HUES64 (cell line): ENCODE data around the gene CES3.
"Not testable (repeated sequence)": the region's sequence is repeated elsewhere in the genome, so short reads cannot be mapped to it uniquely, and the experiment has no call there.

Source experiments
- H3K27ac ChIP-seq: 2 replicates; pipeline ENCODE4 v1.7.0; 2013; ENCODE audit warnings: low read depth, low read length, inconsistent platforms
- H3K27me3 ChIP-seq: 2 replicates; pipeline ENCODE4 v1.6.1; 2013; ENCODE audit warnings: mild to moderate bottlenecking, low read length; ENCODE audit not compliant: insufficient read depth
- H3K36me3 ChIP-seq: 2 replicates; pipeline ENCODE4 v1.6.1; 2013; ENCODE audit warnings: mild to moderate bottlenecking, low read length; ENCODE audit not compliant: insufficient read depth
- H3K4me1 ChIP-seq: 2 replicates; pipeline ENCODE4 v1.6.1; 2013; ENCODE audit warnings: mild to moderate bottlenecking, low read length, moderate library complexity; ENCODE audit not compliant: insufficient read depth
- H3K4me3 ChIP-seq: 2 replicates; pipeline ENCODE4 v1.5.1; 2013; ENCODE audit warnings: mild to moderate bottlenecking, low read length, moderate library complexity
- H3K9ac ChIP-seq: 2 replicates; pipeline ENCODE4 v1.6.1; 2013; ENCODE audit warnings: mild to moderate bottlenecking, low read depth, low read length
- H3K9me3 ChIP-seq: 2 replicates; pipeline ENCODE4 v1.6.1; 2013; ENCODE audit warnings: low read depth, low read length; ENCODE audit not compliant: insufficient read depth
- WGBS: fragments of 150-250, 120-280 bp; methylation state at CpG from one replicate; pipeline ENCODE4 v1.1.7; 2013; ENCODE audit warnings: missing lambda C conversion rate; 5-methylcytosine and 5-hydroxymethylcytosine counted together

The CES3 gene

DNA sequence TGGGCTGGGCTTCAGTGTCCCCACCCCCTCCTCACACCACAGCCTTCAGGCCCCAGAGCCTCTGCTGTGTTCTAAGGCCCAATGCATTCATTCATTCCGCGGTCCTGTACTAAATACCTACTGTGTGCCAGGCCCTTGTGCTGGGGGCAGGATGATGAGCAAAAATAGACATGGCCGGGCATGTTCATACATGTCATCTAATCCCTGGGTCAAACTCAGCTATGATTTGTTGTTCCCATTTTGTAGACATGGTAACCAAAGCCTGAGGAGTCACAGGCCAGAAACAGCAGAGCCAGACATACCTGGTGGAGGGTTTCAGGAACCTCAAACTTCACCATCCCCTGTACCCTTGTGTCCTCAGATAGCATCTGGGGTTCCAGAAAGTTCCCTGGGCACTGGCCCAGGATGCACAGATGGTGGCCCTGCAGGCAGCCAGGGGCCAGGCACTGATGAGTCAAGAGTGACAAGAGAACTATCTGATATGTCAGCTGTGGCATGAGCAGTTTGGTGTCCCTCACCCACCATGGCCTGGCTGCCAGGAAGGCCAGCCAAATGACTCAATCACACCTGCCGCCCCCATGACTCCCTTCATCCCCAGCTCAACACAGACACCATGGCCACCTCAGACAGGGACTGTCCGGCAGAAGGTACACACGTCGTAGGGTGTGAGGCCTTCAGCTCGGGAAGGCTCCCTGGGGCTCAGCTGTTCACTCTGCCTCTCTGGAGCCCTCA, 33.0 kb upstream of the CES3 start:
- H3K27me3 ChIP-seq = peaks cover 48% of the 10 kb centered on the region
- no peak overlapping the region for H3K27ac ChIP-seq
- H3K9me3 ChIP-seq = no peaks in the 10 kb centered on the region
- no peaks in the 10 kb centered on the region for H3K36me3 ChIP-seq
- H3K9ac ChIP-seq = no peak overlapping the region
- no peak overlapping the region for H3K4me3 ChIP-seq
- 92% methylated on average over 8 of the region's 8 CpGs for WGBS
- 0 out of 2 replicates have a peak, but pooled peaks cover 4% of the 10 kb centered on the region for H3K4me1 ChIP-seq

DNA sequence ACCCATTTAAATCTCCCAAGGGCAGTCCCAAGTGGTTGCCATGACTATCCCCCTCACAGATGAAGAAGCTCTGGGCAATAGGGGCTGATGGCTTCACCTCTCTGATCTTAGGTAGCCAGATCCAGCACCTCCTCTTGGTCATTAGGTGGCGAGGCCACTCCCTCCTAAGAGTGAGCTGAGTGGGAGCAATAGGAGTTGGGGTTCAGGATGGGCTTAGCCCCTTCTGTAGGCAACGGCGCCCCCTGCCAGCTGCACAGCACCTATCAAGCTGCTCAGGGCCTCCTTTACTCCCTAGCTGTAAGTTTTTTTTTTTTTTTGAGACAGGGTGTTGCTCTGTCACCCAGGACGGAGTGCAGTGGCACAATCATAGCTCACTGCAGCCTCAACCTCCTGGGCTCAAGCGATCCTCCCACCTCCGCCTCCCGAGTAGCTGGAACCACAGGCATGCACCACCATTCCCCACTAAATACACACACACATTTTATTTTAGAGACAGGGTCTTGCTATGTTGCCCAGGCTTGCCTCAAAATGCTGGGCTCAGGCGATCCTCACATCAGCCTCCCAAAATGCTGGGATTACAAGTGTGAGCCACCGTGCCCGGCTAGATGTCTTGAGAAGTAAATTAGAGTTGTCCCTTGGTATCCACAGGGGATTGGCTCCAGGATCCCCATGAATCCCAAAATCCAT, 32.2 kb upstream of the CES3 start:
- Histone ChIP-seq H3K4me3 (no peak overlapping the region), H3K9ac (no peak overlapping the region), H3K4me1 (peaks cover 8% of the 10 kb centered on the region; the same call in 1 of the 2 replicates), H3K27me3 (peaks cover 40% of the 10 kb centered on the region), H3K27ac (no peak overlapping the region), H3K9me3 (no peaks in the 10 kb centered on the region), H3K36me3 (no peaks in the 10 kb centered on the region)
- 90% methylated on average over 10 of the region's 10 CpGs for WGBS

DNA sequence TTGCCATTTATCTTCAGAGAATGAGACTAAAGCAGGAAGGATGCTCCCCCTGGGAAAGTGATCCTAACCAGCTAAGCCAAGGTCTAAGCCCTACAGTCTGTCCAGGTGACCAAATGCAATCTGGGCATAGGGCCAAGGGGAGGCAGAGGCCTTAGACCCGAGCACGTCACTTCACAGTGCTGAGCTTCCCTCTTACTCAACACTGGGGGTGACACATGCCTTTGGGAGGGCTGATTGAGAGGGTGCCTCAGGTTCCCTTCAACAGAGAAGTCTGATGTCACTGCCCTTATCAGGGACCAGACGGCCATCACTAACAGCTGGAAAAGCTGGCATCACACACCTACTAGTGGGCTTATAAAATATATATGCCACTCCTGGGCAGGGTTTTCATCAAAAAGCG, 30.9 kb upstream of the CES3 start:
- peaks cover 8% of the 10 kb centered on the region; the same call in 1 of the 2 replicates for H3K4me1 ChIP-seq

DNA sequence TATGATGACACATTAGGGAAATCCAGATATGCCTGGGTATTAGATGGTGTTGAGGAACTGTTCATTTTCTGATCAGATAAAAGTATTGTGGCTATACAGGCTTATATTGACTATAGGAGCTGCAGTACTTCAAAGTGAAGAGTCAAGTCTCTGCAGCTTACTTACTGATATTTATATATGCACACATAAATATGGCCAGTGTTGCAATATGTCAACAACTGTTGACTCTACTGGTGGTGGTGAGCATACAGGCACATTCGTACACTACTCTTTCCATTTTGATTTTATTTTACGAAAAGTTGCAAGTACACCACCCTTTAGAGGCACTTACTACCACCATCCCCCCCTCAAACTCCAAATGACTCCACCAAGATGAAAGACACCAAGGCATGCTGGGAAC, 29.4 kb upstream of the CES3 start:
- H3K9ac ChIP-seq = no peak overlapping the region
- H3K36me3 ChIP-seq = no peaks in the 10 kb centered on the region
- H3K9me3 ChIP-seq = no peaks in the 10 kb centered on the region
- WGBS = 94% methylated on average over 2 of the region's 2 CpGs
- H3K4me3 ChIP-seq = no peak overlapping the region
- H3K27ac ChIP-seq = no peak overlapping the region
- peaks cover 8% of the 10 kb centered on the region; the same call in 1 of the 2 replicates for H3K4me1 ChIP-seq
- peaks cover 25% of the 10 kb centered on the region for H3K27me3 ChIP-seq

More for the DNA sequence above, 30.9 kb upstream of the CES3 start:
- H3K4me3 ChIP-seq = no peak overlapping the region
- H3K9me3 ChIP-seq = no peaks in the 10 kb centered on the region
- H3K36me3 ChIP-seq = no peaks in the 10 kb centered on the region
- H3K27ac ChIP-seq = no peak overlapping the region
- H3K9ac ChIP-seq = no peak overlapping the region
- 81% methylated on average over 4 of the region's 4 CpGs for WGBS
- H3K27me3 ChIP-seq = peaks cover 30% of the 10 kb centered on the region

DNA sequence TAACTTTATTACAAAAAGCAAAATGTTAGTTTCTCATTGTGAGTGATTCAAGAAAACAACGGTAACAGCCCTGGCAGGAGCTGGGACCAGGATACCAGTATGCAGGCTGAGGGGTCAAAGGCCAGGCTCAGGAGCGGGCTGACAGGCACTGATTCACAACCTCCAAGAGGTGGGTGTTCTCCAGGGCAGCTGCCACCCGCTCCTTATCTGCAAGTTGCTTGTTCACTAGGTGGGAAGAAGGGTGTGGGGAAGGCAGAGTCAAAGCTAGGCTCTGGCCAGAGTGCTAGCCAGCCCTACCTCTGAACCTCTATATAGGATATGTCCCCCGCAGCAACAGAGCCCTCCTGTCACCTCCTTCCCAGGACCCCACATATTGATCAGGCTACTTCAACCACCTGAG, 29.0 kb upstream of the CES3 start:
- H3K4me3 ChIP-seq = no peak overlapping the region
- peaks cover 21% of the 10 kb centered on the region for H3K27me3 ChIP-seq
- no peaks in the 10 kb centered on the region for H3K36me3 ChIP-seq
- H3K9ac ChIP-seq = no peak overlapping the region
- H3K4me1 ChIP-seq = peaks cover 8% of the 10 kb centered on the region; the same call in 1 of the 2 replicates
- WGBS = 93% methylated on average over 4 of the region's 4 CpGs
- H3K27ac ChIP-seq = no peak overlapping the region
- H3K9me3 ChIP-seq = no peaks in the 10 kb centered on the region

DNA sequence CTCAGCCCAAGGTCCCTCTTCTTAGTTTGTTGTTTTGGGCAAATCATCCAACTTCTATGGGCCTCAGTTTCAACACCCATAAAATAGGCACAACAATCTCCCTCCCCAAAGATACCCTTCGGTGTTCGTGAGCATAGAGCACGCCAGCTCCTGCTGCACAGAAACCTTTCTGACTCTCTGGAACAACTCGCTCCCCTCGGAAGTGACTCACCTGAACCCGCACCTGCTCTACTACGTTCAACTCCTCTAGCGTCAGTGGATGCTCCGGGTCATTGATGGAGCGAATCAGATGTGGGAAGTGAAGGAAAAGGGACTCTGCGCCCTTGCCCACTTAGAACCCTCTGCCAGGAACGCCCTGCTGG, 27.3 kb upstream of the CES3 start:
- WGBS = 6% methylated on average over 12 of the region's 12 CpGs
- Histone ChIP-seq H3K36me3 (no peaks in the 10 kb centered on the region), H3K27me3 (peaks cover 13% of the 10 kb centered on the region), H3K27ac (no peak overlapping the region), H3K9ac (peak overlapping the region; percentile 75), H3K4me3 (peak overlapping the region; percentile 86), H3K4me1 (peaks cover 4% of the 10 kb centered on the region; the same call in 1 of the 2 replicates), H3K9me3 (no peaks in the 10 kb centered on the region)

DNA sequence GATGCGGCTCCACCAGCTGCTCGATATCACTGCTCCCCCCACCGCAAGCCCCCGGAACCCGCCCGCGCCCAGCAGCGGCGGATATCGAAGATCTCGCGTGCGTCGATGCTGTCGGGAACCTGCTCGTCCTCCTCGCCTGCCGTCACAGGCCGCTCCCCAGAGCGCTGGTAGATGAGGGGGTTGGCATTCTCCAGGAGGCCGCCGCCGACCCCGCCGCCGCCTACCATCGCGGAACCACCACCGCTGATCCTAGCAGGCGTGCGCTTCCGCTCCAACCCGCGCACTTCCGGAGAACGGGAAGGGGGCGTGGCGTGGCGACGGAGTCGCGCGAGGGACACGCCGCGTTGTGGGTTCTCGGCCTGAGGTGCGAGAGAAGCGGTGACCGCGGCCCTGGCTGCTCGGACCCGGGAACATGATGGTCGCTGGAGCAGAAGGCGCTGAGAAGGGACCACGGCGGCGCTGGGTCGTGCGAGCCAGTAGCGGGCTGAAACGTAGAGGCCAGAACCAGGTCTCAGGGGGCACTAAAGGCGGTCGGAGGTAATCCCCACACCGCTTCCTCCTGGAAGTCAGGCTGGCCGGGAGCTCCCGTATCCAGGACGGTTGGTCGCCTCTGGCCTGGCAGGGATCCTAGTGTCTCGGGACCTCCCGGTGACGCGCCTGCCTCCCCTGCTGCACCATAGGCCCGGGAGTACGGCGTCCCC, 26.8 kb upstream of the CES3 start, which contains the start of gene CIAO2B:
Gene CIAO2B, minus strand, starts transcription at position 265 of the 701 bp plus-strand sequence. Its CDS starts 38 bp downstream, at position 227.
- Histone ChIP-seq H3K27me3 (peaks cover 13% of the 10 kb centered on the region), H3K4me3 (peak within 1 kb of the TSS; percentile 86), H3K9me3 (no peaks in the 10 kb centered on the region), H3K36me3 (0 out of 2 replicates have a peak, but pooled peaks cover 2% of the 10 kb centered on the region), H3K4me1 (peaks cover 4% of the 10 kb centered on the region; the same call in 1 of the 2 replicates), H3K27ac (no peak within 1 kb of the TSS), H3K9ac (peak within 1 kb of the TSS; percentile 75)
- under 1% methylated on average over 76 of the region's 76 CpGs for WGBS

DNA sequence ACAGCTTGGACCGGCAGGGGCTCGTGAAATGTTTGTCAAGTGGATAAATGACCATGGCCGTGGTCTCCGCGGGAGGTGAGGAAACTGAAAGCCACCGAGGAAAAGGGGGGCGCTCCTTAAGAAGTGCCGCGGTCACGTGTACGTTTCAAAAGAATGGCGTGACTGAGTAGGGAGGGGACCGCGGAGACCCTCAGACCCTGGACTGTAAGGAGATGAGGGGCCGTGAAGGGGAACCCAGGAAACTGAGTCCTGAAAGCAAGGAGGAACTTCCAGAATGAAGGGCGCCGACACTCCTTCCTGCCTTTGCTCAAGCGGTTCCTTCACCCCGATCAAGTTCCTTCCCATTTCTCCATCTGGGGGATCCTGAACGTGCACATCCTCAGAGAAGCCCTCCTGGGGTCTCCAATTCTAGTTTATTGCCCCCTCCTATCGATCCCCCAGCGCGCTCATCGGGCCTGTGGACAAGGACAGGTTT, 26.2 kb upstream of the CES3 start:
- H3K9me3 ChIP-seq, H3K27ac ChIP-seq, H3K36me3 ChIP-seq, H3K4me1 ChIP-seq: not testable (repeated sequence)
- WGBS = 6% methylated on average over 21 of the region's 24 CpGs
- peak overlapping the region; percentile 75 for H3K9ac ChIP-seq
- H3K4me3 ChIP-seq = peak overlapping the region; percentile 86
- peaks cover 13% of the 10 kb centered on the region for H3K27me3 ChIP-seq

DNA sequence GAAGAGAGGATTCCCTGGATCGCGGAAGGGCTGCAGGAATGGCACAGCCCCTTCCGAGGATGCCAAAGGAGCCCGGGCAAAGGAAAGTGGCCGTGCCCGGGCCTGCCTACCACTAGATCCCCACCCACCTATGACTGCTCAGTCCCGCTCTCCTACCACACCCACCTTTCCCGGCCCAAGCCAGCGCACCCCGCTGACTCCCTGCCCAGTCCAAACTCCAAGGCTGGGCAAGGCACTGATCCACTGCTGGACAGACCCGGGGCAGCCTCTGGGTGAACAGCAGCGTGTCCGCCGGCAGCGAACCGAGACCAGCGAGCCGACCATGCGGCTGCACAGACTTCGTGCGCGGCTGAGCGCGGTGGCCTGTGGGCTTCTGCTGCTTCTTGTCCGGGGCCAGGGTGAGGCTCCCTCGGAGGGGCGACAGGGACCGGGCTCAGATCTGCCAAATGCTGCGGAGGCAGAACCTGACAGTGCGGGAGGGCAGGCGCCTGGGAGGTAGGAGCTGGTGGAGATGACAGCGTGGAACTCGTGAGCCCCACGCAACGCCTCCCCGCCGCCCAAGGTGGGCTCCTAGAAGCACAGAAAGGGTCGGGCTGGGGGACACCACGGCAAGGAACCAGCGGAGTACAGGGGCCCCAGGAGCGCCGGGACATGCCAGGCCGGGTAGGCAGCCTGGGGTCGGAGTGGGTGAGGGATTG, 25.6 kb upstream of the CES3 start, which contains the start of gene CES2:
Gene CES2, plus strand, starts transcription at position 203 of the 698 bp plus-strand sequence. Its CDS starts 120 bp downstream, at position 323.
- Histone ChIP-seq H3K27me3 (peaks cover 13% of the 10 kb centered on the region), H3K4me3 (peak within 1 kb of the TSS; percentile 86), H3K9ac (peak within 1 kb of the TSS; percentile 75), H3K27ac (no peak within 1 kb of the TSS), H3K4me1 (peaks cover 4% of the 10 kb centered on the region; the same call in 1 of the 2 replicates), H3K36me3 (peaks cover 6% of the 10 kb centered on the region; the same call in 1 of the 2 replicates), H3K9me3 (no peaks in the 10 kb centered on the region)
- 62% methylated on average over 44 of the region's 44 CpGs for WGBS

DNA sequence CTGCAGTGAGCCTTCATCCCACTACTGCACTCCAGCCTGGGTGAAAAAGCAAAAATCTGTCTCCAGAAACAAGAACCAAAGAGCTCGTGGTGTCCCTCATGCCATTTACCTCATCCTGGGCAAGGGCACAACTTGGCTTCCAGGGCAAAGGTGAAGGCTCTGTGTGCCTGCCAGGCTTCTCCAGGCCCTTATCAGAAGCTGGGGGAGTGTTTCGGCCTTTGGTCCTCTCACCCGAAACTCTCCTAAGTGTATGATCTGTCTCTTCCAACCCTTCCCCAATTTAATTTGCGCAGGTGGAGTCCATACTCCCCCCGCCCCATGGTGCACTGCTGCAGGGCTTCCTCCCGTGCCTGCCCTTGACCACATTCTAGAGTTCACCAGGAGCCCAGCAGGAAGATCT, 24.6 kb upstream of the CES3 start:
- Histone ChIP-seq H3K4me1 (peaks cover 4% of the 10 kb centered on the region; the same call in 1 of the 2 replicates), H3K27ac (no peak overlapping the region), H3K36me3 (peaks cover 15% of the 10 kb centered on the region), H3K9me3 (no peaks in the 10 kb centered on the region), H3K4me3 (no peak overlapping the region), H3K27me3 (peaks cover 13% of the 10 kb centered on the region), H3K9ac (no peak overlapping the region)
- 95% methylated on average over 6 of the region's 6 CpGs for WGBS
